Left renal cortex interstitium (tissue), 4 donors: ENCODE measurements around the gene DPP10. TPM values are rescaled to one million over a fixed set of nuclear protein-coding genes. Genes with fewer than 3 reads are reported as not detected.

Experiments used
- DNase-seq, 4 donors: peaks; one replicate each; pipeline ENCODE4 v3.0.0-alpha.2; 2013; ENCODE audit warnings: low read depth in 4 of 4, low spot score in 2 of 4, missing footprints in 1 of 4
- polyA plus RNA-seq, 4 donors: library from polyadenylated mRNA; unstranded; fragments of 120-200 nt; gene quantifications; one replicate each; pipeline ENCODE4 v1.2.1, GENCODE V29; 2013; ENCODE audit not compliant: insufficient read length in 4 of 4

DPP10 gene
- polyA plus RNA-seq, 4 donors: 12.0 to 14.9 (median 13.1) TPM

DNA sequence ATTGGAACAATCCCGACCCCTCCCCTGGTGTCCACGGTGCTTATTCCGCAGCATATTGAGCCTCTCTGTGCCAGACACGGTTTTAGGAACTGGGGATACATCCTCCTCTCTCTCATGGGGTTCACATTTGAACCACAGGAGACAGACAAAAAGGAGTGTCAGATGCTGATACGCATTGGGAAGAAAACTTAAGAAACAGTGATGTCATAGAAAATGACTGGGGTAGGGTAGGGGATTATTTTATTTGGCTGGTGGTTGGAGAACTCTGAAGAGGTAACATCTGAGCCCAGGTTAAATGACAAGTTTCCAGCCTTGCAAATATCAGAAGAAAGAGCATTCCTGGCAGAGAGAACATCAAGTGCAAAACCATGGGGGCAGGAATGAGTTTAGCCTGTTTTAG is 344.5 kb downstream of the DPP10 start:
- DNase-seq: no peak

DNA sequence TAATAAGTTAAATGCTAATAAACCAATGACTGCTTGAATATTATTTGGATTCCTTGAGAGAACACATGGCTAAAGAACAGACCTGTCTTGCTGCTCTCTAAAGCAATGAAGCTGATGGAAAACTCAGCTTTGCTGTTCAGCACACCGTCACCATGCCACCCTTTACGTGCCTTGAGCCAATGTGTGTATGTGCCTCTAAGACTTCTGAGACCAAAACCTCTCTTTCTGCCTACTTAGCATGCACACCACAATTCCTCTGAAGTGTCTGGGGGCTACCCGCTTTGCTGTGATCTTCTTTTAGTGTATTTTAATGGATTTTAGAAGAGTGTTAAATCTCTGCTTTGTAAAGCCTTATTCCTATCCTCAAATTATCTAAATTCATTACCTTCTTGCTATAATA is 345.0 kb downstream of the DPP10 start:
- no peak for DNase-seq

DNA sequence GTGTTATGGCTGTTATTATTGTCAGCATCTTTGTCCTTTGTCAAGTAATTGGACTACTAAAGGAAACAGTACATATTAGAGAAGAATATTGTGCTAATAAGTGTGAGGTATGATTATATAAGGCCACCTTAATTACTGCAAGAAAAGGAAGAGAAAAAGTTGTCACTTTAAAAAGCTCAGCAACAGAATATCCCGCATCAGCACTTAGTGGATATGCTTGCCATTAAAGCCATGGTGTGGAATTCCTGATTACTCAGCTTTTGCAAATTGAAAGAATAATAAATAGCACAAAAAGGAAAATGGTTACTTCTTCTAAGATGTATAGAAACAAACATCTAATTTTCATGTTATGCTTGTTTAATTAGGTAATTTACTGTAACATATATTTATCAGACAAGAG is 347.5 kb downstream of the DPP10 start:
- DNase-seq: no peak

DNA sequence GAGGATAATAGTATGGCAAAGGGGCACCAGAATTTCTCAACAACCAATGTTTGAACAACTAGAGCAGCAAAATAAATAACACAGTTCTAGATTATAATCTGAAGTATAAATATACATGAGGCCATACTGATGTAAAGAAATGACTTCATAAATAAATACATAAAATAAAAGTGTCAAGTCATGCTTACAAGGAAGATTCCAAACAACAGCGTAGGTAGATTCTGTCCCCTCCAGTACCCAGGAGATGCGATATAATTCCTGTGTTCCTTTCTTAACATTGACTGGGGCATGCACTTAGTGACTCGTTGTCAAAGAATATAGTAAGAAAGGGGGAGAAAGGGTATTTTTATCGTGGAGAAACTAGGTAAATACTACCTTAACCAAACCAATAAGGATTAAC is 355.1 kb downstream of the DPP10 start:
- DNase-seq: no peak

DNA sequence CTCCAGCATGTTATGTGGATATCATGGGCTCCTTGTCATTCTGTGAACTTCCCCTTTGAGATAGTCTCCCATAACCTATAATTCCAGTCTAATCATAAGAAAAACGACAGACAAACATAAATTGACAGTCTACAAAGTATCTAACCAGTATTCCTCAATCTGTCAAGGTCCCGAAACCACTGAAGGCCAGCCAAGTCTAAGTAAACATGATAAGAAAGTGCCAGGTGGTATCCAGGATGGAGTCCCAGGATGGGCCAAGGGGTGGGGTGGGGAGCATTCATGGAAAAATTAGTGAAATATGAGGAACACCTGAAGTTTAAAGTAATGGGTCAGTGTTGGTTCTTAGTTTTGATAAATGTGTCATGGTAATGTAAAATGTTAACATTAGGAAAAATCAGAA is 355.5 kb downstream of the DPP10 start:
- no peak for DNase-seq

DNA sequence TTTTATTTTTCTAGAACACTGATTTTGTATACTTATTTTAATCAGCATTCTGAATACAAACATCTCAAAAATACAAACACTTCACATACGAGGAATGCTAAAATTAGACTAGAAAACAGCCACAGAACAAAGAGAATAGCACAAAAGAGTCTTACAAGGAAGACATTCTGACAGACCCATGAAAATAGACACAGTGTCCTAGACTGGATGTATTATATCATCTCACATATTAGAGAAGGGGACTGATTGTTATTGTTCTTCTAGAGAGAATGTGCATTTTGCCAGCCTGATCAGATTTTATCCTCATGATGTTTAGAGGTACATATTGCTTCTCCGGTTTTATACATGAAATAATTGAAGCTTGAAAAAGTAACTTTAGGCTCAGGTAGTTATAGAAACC is 357.9 kb downstream of the DPP10 start:
- no peak for DNase-seq

DNA sequence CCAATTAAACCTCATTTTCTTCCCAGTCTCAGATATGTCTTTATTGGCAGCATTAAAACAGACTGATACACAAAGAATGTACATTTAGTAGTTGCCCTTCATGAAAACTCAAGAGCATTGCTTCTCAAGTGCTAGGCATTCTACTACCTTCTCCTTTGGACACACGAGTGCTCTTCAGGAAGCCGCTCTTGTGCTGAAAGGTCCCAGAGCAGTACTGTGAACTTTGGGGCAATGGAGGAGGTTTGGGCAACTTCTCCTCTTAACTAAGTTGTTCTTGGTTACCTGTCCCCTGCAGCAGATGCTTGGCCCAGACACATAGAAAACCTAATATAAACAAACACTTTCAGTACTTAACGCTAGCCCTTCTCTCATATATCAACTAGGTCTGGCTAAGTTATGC is 362.8 kb downstream of the DPP10 start:
- DNase-seq: no peak

DNA sequence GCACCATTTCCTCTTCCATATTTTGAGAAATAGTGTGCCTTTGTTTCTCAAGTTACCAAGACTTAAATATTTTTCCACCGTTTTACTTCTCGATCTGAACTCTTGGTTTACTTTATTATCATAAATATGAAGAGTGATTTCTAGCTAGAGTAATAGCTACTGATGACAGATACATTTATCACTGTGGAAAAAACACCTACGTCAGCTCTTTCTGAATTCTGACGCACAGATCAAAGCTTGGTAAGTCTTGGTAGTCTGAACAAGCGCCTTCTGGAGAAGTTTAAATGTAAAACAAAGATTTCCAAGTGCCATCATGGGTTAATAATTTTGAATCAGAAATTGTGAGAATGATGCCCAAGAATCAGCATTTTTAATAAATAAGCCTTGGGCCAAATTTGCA is 367.7 kb downstream of the DPP10 start:
- DNase-seq: no peak

DNA sequence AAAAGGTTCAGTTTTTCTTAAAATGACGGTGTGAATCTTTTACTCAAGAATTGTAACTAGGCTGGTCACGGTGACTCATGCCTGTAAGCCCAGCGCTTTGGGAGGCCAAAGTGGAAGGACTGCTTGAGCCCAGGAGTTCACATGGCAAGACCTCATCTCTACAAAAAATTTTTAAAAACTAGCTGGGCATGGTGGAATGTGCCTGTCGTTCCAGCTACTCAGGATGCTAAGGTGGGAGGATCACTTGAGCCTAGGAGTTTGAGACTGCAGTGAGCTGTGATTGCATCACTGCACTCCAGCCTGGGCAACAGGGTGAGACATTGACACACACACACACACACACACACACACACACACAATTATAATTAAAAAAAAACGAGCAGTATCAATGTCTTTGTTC is 369.8 kb downstream of the DPP10 start:
- no peak for DNase-seq

DNA sequence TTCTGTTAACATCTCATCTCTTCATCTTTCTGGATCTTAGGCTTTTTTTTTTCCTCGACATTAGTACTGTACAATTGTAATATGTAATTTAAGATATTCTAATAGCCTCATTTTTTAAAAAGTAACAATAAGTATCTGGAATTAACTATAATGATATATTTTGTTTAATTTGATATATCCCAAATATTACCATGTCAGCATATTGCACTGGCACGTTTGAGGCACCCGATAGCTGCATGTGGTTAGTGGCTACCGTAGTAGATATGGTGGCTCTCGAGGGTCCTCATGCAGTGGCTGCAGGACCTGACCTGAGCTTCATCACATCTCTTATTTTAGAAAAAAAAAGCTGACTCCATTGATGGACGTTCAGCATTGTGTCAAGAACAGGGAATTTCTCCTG is 371.9 kb downstream of the DPP10 start:
- DNase-seq: no peak

DNA sequence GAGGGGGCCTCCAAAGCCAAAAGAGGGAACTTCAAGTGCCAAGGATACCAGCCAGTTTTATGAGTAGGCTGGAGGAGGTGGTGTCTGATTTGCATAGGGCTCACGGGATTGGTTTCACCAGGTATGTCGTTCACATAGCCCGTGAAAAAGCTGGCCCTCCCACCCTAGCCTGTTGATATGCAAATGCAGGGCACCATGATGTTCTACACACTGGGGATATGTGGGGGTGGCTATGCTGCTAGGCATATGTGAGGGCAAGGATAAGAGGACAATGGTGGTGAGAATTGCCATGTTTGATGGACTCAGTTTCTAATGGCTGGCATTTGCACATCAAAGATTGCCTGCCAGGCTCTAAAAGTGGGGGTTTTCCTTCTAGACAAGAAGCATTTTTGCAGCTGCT is 378.6 kb downstream of the DPP10 start:
- no peak for DNase-seq

DNA sequence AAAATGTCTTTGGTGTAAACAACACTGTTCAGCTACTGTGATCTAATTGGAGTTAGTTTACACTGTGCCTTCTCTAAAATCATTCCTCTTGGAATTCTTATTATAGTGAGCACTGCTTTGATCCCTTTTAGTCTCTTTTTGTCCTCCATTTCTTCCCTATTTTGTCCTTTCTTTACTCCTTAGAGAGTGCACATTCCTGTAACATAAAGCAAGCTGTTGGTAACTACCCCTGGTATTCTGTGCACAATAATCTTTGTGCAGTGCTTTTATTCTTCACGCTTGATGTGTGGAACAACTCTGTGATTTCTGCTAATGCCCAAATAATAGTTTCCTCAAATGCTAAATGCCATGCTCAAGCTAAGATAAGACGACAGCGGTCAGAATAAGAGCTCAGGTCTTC is 401.5 kb downstream of the DPP10 start:
- no peak for DNase-seq

DNA sequence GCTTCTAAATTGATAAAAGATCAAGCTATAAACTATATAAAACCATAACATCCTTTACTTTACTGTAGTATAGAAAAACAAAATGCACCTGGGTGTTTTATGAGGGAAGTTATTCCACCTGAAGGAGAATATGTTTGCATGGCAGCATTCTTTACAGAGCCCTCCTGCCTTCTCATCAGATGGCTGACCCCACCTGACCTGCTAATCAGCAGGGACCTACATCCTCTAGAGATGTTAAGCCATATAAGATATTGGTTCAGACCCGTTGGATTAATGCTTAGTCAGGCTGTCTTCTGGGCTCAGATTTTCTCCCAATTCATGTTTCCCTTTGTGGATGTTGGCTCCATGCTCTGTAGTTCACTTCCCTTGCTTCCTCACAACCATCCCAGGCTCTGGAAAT is 414.8 kb downstream of the DPP10 start:
- DNase-seq: no peak

DNA sequence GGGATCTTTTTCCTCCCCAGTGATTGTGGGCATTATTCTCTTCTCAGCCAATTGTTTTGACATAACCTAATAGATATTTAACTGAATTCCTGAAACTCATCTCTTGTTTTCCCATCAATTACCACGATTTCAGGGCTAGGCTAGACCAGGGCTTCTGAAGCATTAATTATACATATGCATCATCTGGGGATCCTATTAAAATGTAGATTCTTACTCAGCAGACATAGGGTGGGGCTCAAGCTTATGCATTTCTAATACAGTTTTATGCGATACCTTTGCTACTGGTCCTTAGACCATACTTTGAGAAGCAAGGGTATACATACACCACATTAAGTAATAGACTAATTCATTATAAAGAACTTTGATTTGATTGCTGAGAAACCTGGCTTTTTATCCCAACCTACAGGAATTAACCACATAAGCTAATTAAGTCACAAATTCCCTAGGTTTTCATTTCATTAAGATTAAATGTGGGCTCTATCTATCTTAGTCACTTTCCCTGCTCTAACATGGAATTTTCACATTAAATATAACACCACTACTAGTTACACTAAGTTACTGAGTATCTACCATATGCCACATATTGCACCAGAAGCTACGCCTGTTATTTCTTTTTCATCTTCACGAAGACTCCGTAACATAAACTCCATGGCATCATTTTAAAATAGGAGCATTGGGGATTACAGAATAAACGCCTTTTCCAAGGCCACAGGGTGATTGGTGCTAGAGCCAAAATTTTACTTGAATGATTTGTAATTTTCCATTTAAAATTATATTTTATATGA is 417.5 kb downstream of the DPP10 start:
- DNase-seq: no peak

DNA sequence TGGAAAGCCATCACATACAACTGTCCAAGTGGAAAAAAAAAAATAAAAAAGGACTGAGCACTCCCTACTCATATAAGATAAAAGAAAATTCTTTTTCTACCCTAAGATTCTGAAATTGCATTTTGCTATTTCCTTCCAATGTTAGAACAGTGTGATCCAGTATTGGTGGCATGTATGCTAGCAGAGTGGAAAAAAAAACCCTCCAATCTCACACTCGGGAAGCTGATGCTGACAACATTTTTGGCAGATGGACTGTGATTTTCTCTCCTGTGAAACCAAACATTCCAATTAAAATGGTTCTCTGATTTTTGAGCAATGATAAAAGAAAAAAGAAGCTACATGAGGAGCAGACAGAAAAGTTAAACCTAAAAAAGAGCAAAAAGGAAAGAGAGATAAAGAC is 419.8 kb downstream of the DPP10 start:
- no peak for DNase-seq

DNA sequence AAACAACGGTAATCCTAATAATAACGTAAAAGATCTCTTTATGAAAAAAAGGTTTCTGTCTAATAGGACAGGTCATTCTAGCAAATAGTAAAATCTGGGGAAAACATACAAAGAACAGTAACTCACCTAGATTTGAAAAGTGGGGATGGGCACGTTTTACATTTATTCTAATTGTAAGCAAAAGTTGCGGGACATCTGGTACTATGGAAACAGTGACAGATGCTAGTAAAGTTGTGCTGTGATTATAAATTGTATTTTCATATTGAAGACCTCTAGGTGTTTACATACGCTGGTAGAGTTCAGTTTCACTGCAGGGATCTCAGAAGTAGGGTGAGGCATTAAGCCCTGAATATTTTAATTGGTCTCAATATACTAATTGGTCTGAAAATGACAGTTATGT is 422.5 kb downstream of the DPP10 start:
- no peak for DNase-seq

DNA sequence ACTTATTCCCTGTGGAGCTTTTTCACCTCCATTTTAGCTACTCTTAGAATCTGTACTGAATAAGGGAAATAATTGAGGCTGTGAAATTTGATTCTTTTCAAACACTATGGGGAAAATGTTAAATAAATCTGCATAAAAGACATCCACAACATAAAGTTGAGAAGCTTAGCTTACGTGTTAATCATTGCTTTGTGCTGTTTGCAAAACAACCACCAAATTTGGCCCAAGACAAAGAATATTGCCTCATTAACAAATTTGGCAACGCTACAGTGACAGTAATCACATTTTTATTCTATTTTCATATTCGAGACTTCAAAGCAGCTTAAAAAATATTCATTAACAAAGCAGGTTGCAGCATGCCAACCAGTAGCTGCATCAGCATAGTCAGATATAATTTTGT is 437.6 kb downstream of the DPP10 start:
- no peak for DNase-seq

DNA sequence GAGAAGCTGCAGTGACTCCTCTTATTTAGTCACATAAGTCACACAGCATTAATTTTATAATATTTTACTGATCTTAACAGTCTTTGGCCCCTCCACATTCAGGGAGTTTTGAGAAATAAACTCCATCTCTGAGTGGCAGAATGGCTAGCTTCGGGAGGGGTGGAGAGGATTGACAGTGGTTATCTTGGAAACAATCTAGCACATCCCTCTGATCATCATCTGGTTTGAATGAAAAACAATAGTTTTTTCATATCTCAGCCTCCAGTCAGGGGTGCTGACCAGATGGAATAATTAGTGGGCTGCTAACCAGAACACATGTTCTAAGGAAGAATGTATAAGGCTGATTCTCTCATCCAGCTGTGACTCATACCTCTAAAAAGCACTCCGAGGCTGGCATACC is 477.5 kb downstream of the DPP10 start:
- DNase-seq: no peak

DNA sequence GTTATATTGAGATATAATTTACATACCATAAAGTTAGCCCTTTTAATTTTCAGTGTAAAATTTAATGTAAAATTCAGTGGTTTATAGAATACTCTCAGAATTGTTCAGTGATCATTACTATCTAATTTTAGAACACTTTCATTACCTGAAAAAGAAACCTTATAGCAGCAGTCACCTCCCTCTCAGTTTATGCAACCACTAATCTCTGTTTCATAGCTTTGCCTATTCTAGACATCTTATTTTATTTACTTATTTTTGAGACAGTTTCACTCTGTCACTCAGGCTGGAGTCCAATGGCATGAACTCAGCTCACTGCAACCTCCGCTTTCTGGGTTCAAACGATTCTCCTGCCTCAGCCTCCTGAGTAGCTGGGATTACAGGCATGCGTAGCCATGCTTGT is 479.6 kb downstream of the DPP10 start:
- DNase-seq: no peak

DNA sequence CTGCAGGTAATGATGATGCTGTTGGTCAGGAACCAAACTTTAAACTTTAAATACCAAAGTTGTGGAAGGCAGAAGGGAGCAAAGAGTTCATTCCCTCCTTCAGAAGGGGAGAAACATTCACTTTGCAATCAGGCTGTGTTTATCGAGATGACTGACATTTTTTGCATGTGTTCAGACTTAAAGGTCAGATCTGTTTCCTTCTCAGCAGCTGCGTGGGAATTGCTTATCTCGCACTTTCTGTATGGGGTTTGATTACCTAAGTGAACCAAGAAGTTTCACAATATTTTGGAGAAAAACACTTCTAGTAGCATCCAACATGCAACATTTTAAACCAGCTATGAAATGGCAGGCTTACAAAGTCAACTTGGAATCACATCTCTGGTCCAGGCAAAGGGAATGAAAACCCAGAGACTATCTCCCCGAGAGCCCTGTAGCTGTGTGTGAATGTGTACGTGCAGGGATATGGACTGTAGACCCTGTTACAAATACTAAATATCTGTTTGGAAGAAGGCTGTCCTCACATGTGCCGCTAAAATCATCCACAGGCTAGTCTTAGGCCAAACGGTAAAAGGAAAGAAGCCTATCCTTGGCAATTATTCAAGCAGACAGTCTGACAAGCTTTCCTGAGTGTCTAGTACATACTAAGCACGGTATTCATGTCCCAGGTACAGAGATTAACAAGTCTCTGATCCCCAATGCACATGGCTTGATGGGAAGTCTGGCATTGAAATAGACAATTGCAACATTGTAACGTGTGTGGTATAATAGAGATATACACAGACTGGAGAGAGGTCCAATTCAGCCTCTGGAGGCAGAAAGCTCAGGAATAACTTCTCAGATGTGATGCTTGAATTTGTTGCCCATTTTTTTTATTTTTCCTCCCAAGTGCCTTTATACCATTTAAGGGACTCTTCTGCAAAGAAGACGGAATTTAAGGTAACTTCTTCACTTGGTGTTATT is 483.1 kb downstream of the DPP10 start:
- DNase-seq: no peak

DNA sequence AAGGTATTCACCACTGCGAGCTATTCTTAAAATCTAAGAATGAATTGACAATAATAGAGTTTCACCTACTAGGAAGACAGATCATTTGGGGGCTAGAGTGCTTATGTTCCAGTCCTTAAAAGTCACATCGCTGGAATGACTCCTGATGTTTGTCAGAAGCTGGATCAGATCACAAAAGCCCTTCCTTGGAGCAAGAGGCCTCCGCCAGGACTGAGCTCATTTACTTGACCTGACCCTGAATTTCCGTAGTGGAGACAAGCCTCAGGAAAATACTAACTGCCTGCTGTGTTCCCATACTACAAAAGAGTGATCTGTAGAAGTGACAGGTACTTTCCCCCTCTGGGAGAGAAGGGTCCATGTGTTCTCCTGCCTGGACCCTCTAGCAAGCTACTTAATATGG is 483.9 kb downstream of the DPP10 start:
- DNase-seq: no peak

DNA sequence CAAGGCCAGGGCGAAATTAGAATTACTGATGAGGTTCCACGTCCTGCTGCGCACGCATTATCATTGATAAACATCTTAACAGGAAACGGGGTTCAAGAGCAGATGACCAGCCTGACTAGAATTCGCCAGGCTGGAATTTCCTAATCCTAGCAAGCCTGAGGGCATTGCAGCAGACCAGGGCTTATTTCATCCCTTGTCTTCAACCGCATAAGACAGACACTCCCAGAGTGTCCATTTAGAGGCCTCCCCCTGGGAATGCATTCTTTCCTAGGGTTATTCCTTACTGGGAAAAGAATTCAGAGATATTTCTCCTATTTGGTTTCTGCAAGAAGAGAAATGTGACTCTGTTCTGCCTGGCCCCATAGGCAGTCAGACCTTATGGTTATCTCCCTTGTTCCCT is 486.8 kb downstream of the DPP10 start:
- DNase-seq: no peak
